HCT116 (cell line): ENCODE measurements around the gene RAMP3. TPM values are rescaled to one million over a fixed set of nuclear protein-coding genes. Genes with fewer than 3 reads are reported as not detected.

Experiments used
- ATAC-seq: fragments of 200-7000 bp; cut with Tn5 transposase; 2 replicates; pipeline ENCODE4 v1.9.1; 2020; ENCODE audit warnings: mild to moderate bottlenecking, moderate library complexity
- BruUV-seq: library from RNA; stranded (reverse); fragments of 400-500 nt; replicated peaks from 2 replicates; lab custom pipeline; 2021; lab: Mats Ljungman, UMichigan
- CTCF ChIA-PET: fragments of 300-600 bp; sonication (Branson Sonifier 250); formaldehyde crosslinking; loops from one replicate; lab custom pipeline; 2021; ENCODE audit warnings: antibody characterized with exemption; lab: Charles Lee
- POLR2A ChIA-PET: fragments of 300-600, 350-600 bp; sonication (Branson Sonifier 250); formaldehyde crosslinking; loops from one replicate; lab custom pipeline; 2021; ENCODE audit warnings: antibody characterized with exemption; lab: Charles Lee
- RAD21 ChIA-PET, 2 experiments: fragments of 300-600 bp; sonication (Branson Sonifier 250); formaldehyde crosslinking; loops; one replicate each; lab custom pipeline; 2023; ENCODE audit warnings: low total read pairs in 2 of 2; ENCODE audit not compliant: uncharacterized antibody in 2 of 2, unreplicated experiment in 2 of 2, low non-redundant PET in 1 of 2; lab: Charles Lee
- DNase-seq: peaks from one replicate; pipeline ENCODE4 v3.0.0-alpha.2; 2010; ENCODE audit warnings: low read depth, low spot score
- H2AFZ ChIP-seq: fragments of 200-600 bp; shearing (Covaris generic), sonication (generic); 2 replicates; pipeline ENCODE4 v1.6.1; 2017; ENCODE audit warnings: low read depth, mixed run types, mixed read lengths, antibody characterized with exemption, low read length; ENCODE audit not compliant: poor library complexity, severe bottlenecking
- H3K27ac ChIP-seq: 2 replicates; pipeline ENCODE4 v1.5.1; 2012; ENCODE audit warnings: low read depth, low read length
- H3K27me3 ChIP-seq: fragments of 200-600 bp; sonication (generic); 2 replicates; pipeline ENCODE4 v1.6.1; 2016; ENCODE audit warnings: mixed run types, low read length, mixed read lengths; ENCODE audit not compliant: insufficient read depth
- H3K36me3 ChIP-seq, 2 experiments: fragments of 200-500 bp in 1 of 2; fragments of 200-600 bp in 1 of 2; sonication (Bioruptor generic) in 1 of 2; sonication (generic) in 1 of 2; 2 replicates each; pipeline versions ENCODE4 v1.5.1 to v1.6.1; 2014 to 2016; ENCODE audit warnings: low read length in 2 of 2, inconsistent platforms in 1 of 2, mixed read lengths in 1 of 2, mixed run types in 1 of 2; ENCODE audit not compliant: insufficient read depth in 2 of 2, control insufficient read depth in 1 of 2
- H3K4me1 ChIP-seq, 2 experiments: fragments of 200-600 bp in 1 of 2; sonication (generic) in 1 of 2; 2 replicates each; pipeline versions ENCODE4 v1.5.1 to v1.6.1; 2012 to 2017; ENCODE audit warnings: low read length in 2 of 2, inconsistent platforms in 1 of 2, mild to moderate bottlenecking in 1 of 2, mixed read lengths in 1 of 2, mixed run types in 1 of 2, moderate library complexity in 1 of 2; ENCODE audit not compliant: insufficient read depth in 2 of 2, control insufficient read depth in 1 of 2
- H3K4me2 ChIP-seq: fragments of 200-600 bp; sonication (generic); 2 replicates; pipeline ENCODE4 v1.6.1; 2017; ENCODE audit warnings: mixed run types, low read length, mixed read lengths
- H3K4me3 ChIP-seq, 2 experiments: fragments of 200-600 bp in 1 of 2; sonication (generic) in 1 of 2; replicated peaks in 1 of 2; 2 replicates each; pipeline ENCODE4 v1.5.1; 2011 to 2016; ENCODE audit warnings: low read length in 2 of 2, control low read depth in 1 of 2, low read depth in 1 of 2, mild to moderate bottlenecking in 1 of 2, mixed read lengths in 1 of 2, mixed run types in 1 of 2
- H3K79me2 ChIP-seq: fragments of 200-600 bp; sonication (generic); 2 replicates; pipeline ENCODE4 v1.6.1; 2017; ENCODE audit warnings: mild to moderate bottlenecking, mixed run types, low read length, moderate library complexity, mixed read lengths; ENCODE audit not compliant: insufficient read depth
- H3K9ac ChIP-seq: fragments of 200-600 bp; sonication (generic); 2 replicates; pipeline ENCODE4 v1.6.1; 2016; ENCODE audit warnings: low read length, mixed read lengths
- H3K9me2 ChIP-seq: fragments of 200-600 bp; sonication (generic), shearing (Covaris generic); 2 replicates; pipeline ENCODE4 v1.6.1; 2017; ENCODE audit warnings: mixed run types, mild to moderate bottlenecking, moderate library complexity; ENCODE audit not compliant: insufficient read depth
- H3K9me3 ChIP-seq, 2 experiments: fragments of 200-500 bp in 1 of 2; fragments of 200-600 bp in 1 of 2; sonication (Bioruptor generic) in 1 of 2; sonication (generic) in 1 of 2; 2 replicates each; pipeline ENCODE4 v1.6.1; 2014 to 2017; ENCODE audit warnings: low read length in 2 of 2, mixed read lengths in 2 of 2, inconsistent platforms in 1 of 2, low read depth in 1 of 2, mild to moderate bottlenecking in 1 of 2, mixed run types in 1 of 2, moderate library complexity in 1 of 2; ENCODE audit not compliant: control insufficient read depth in 1 of 2, insufficient read depth in 1 of 2
- H4K20me1 ChIP-seq: fragments of 200-600 bp; sonication (generic), shearing (Covaris generic); 2 replicates; pipeline ENCODE4 v1.6.1; 2017; ENCODE audit warnings: mixed run types, mild to moderate bottlenecking, moderate library complexity; ENCODE audit not compliant: insufficient read depth
- CEBPB ChIP-seq: IDR thresholded peaks from 2 replicates; pipeline ENCODE4 v1.6.1; 2012; ENCODE audit warnings: low read depth
- EGR1 ChIP-seq: IDR thresholded peaks from 2 replicates; pipeline ENCODE4 v1.6.1; 2012; ENCODE audit warnings: low read depth
- EZH2phosphoT487 ChIP-seq: fragments of 200-600 bp; IDR thresholded peaks from 2 replicates; pipeline ENCODE4 v1.6.1; 2018; ENCODE audit warnings: antibody characterized with exemption, borderline replicate concordance
- FOSL1 ChIP-seq: IDR thresholded peaks from 2 replicates; pipeline ENCODE4 v1.6.1; 2012; ENCODE audit warnings: low read depth
- JUND ChIP-seq: IDR thresholded peaks from 2 replicates; pipeline ENCODE4 v1.6.1; 2012
- POLR2A ChIP-seq: IDR thresholded peaks from 2 replicates; pipeline ENCODE4 v1.7.0; 2011; ENCODE audit warnings: borderline replicate concordance; ENCODE audit not compliant: insufficient read depth, insufficient read length; ENCODE audit errors: extremely low read depth
- RAD21 ChIP-seq: IDR thresholded peaks from 2 replicates; pipeline ENCODE4 v1.6.1; 2012; ENCODE audit warnings: low read depth, mild to moderate bottlenecking
- SIN3A ChIP-seq: IDR thresholded peaks from 2 replicates; pipeline ENCODE4 v1.6.1; 2012; ENCODE audit warnings: low read depth
- SP1 ChIP-seq: IDR thresholded peaks from 2 replicates; pipeline ENCODE4 v1.6.1; 2012; ENCODE audit warnings: low read depth
- SRF ChIP-seq: IDR thresholded peaks from 2 replicates; pipeline ENCODE4 v1.6.1; 2012; ENCODE audit warnings: low read depth
- ZFX ChIP-seq: fragments of 450-650 bp; IDR thresholded peaks from 2 replicates; pipeline ENCODE4 v1.6.1; 2017
- ZNF274 ChIP-seq: fragments of 200-500 bp; sonication (Bioruptor generic); IDR thresholded peaks from 2 replicates; pipeline ENCODE4 v1.6.1; 2014; ENCODE audit warnings: mild to moderate bottlenecking, low read depth, low read length, inconsistent platforms
- intact Hi-C: fragments of 100-400 bp; cut with micrococcal nuclease; formaldehyde crosslinking; loops from 2 replicates; pipeline ENCODE4 v1.10.0; 2022
- total RNA-seq: library from RNA; stranded (reverse); gene quantifications from one replicate; pipeline ENCODE4 v1.2.1, GENCODE V29; 2021; ENCODE audit not compliant: unreplicated experiment
- TF ChIP-seq, protein P1 (sequence below), 3 experiments: fragments of 200-600 bp in 1 of 3; sonication (generic) in 1 of 3; IDR thresholded peaks in 2 of 3; conservative IDR thresholded peaks in 1 of 3; 2 replicates each; pipeline ENCODE4 v1.5.1; 2012 to 2017; ENCODE audit warnings: low read depth in 2 of 3, low read length in 2 of 3, antibody characterized with exemption in 1 of 3, borderline replicate concordance in 1 of 3, control low read depth in 1 of 3, mild to moderate bottlenecking in 1 of 3, mixed read lengths in 1 of 3, mixed run types in 1 of 3, moderate library complexity in 1 of 3; ENCODE audit not compliant: insufficient read depth in 1 of 3
- TF ChIP-seq, protein P2 (sequence below): IDR thresholded peaks from 2 replicates; pipeline ENCODE4 v1.6.1; 2012

Gene RAMP3
- total RNA-seq, 1 experiment from 2014 or later, result not detected

DNA sequence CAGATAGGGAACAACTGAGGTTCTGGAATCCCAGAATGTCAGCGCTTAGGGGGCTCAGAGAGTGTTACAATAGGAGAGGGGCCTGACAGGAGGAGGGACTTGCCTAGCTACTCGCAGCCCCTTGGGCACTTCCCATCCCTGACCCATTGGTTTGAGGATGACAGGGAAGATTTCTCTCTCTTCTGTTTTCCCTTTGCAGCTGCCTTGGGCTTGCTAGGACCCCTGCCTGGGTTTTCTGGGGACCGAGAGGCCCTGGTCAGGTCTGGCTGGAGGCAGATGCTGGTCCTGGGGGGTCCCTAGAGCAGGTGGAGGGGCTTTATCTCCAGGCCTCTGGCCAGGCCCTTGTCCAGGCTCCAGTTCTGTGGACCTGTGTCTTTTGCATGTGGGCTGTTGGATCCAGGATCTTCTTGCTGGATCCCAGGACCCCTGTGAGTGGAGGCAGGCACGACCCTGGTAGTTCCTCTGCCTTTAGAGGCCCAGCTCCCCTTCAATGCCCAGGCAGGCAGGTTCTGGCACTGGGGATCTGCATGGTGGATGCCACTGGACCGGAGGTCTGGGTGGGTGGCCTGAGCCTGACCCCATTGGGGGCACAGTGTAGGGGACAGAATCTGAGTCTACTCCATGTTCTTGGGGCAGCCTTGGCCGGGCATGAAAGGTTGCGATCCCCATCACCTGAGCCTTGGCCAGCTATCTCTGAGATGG is 26.9 kb downstream of the RAMP3 start:
- no peaks in the 10 kb centered on the region for H3K36me3 ChIP-seq
- H3K4me2 ChIP-seq, result no peak overlapping the region
- no peak overlapping the region for H3K4me3 ChIP-seq
- peaks cover 5% of the 10 kb centered on the region; the same call in 1 of the 2 replicates for H3K27me3 ChIP-seq
- DNase-seq (no peak), ATAC-seq (no peak)
- H3K9ac ChIP-seq, result no peak overlapping the region
- ChIA-PET RAD21 (no interaction called here), POLR2A (no interaction called here), CTCF (no interaction called here)
- H3K79me2 ChIP-seq, result no peaks in the 10 kb centered on the region
- no peaks in the 10 kb centered on the region for H3K9me2 ChIP-seq
- BruUV-seq, result no TSS peak
- no peak overlapping the region for H2AFZ ChIP-seq
- intact Hi-C loops, result no loop called here
- no peaks in the 10 kb centered on the region for H3K9me3 ChIP-seq
- no peaks in the 10 kb centered on the region for H4K20me1 ChIP-seq
- H3K27ac ChIP-seq, result no peak overlapping the region
- TF ChIP-seq SP1 (no peak), EZH2phosphoT487 (no peak), EGR1 (no peak), ZFX (no peak), ZNF274 (no peak), RAD21 (no peak), SRF (no peak), JUND (no peak), SIN3A (no peak), FOSL1 (no peak), POLR2A (no peak), CEBPB (no peak)
- TF ChIP-seq, protein P1, sequence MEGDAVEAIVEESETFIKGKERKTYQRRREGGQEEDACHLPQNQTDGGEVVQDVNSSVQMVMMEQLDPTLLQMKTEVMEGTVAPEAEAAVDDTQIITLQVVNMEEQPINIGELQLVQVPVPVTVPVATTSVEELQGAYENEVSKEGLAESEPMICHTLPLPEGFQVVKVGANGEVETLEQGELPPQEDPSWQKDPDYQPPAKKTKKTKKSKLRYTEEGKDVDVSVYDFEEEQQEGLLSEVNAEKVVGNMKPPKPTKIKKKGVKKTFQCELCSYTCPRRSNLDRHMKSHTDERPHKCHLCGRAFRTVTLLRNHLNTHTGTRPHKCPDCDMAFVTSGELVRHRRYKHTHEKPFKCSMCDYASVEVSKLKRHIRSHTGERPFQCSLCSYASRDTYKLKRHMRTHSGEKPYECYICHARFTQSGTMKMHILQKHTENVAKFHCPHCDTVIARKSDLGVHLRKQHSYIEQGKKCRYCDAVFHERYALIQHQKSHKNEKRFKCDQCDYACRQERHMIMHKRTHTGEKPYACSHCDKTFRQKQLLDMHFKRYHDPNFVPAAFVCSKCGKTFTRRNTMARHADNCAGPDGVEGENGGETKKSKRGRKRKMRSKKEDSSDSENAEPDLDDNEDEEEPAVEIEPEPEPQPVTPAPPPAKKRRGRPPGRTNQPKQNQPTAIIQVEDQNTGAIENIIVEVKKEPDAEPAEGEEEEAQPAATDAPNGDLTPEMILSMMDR (IDR thresholded peaks at IDR 0.05 in 2 of 3, conservative IDR thresholded peaks at IDR 0.05 in 1 of 3; ENCODE audit: borderline replicate concordance in 1 of 3, insufficient read depth in 1 of 3, low read depth in 2 of 3, low read length in 2 of 3), result no peak
- TF ChIP-seq, protein P2, sequence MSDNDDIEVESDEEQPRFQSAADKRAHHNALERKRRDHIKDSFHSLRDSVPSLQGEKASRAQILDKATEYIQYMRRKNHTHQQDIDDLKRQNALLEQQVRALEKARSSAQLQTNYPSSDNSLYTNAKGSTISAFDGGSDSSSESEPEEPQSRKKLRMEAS, result no peak
- no peaks in the 10 kb centered on the region for H3K4me1 ChIP-seq
